GM12892 (cell line): Measurements from ENCODE around the gene EPB41L3.

ENCODE experiments used
- POLR2AphosphoS5 ChIP-seq: IDR thresholded peaks from 2 replicates; pipeline ENCODE4 v1.6.1; 2011; ENCODE audit warnings: low read depth, low read length, control low read depth
- TAF1 ChIP-seq: IDR thresholded peaks from 2 replicates; pipeline ENCODE4 v1.6.1; 2011; ENCODE audit warnings: low read depth, mild to moderate bottlenecking, control low read depth, low read length, borderline replicate concordance

DNA sequence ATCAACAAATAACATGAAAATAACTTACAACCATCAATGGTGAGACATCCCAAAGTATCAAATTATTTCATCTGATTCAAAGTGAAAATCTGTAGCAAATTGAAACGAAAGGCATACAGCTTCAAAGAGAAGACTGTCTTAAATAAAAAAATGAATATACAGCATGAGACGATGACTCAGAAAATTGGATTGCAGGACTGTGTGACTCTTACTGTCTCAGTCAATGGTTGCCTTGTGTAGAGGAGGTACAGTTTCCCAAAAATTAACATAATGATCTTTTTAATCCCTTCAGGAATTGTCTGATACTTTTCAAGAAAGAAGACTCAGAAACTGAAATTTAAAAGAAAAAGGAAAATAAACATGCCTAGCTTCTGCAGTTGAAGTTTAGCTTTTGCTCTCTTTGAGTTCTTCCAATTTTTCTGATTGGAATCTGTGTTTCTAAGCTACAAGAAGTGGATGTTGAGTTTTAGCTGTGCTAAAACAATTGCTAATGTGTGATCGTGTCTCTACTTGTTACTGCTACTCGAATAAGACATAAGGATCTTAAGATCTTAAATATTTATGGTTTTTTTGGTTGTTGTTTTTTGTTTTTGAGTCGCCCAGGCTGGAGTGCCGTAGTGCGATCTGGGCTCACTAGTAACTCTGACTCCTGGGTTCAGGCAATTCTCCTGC is 41.1 kb upstream of the EPB41L3 start:
- no peak for TF ChIP-seq TAF1
- no peak for TF ChIP-seq POLR2AphosphoS5
